ENCODE results near the gene FSIP2.

FSIP2 gene

DNA sequence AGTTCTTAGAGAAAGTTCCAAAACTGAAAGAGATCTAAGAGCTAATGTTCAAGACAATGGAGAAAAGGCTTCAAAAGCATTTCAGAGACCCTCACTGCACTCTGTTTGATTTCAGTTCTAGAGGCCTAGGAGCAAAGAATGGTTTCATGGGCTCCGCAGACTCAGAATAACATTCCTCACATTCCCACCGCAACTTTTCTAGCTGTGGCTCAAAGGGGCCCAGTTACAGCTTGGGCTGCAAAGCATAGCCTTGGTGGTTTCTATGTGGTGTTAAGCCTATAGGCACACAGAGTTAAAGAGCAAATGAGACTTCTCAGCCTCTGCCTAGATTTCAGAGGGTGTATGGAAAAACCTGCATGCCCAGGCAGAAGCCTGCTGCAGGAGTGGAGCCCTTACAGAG, 73.0 kb downstream of the FSIP2 start:
- Histone ChIP-seq H3K27ac (ENCODE audit: low read length) (no peak overlapping the region), H3K36me3 (ENCODE audit: control insufficient read depth in 1 of 2, insufficient read depth in 2 of 2, low read length in 2 of 2) (no peaks in the 10 kb centered on the region), H3K4me1 (ENCODE audit: control insufficient read depth in 1 of 2, insufficient read depth in 2 of 2, low read length in 2 of 2) (no peaks in the 10 kb centered on the region), H3K4me3 (ENCODE audit: low read depth in 1 of 2, low read length in 2 of 2) (no peak overlapping the region), H3K9me3 (ENCODE audit: control insufficient read depth in 1 of 2, low read length in 2 of 2) (no peaks in the 10 kb centered on the region), H3K27me3 (ENCODE audit: low read depth, low read length) (no peaks in the 10 kb centered on the region)

DNA sequence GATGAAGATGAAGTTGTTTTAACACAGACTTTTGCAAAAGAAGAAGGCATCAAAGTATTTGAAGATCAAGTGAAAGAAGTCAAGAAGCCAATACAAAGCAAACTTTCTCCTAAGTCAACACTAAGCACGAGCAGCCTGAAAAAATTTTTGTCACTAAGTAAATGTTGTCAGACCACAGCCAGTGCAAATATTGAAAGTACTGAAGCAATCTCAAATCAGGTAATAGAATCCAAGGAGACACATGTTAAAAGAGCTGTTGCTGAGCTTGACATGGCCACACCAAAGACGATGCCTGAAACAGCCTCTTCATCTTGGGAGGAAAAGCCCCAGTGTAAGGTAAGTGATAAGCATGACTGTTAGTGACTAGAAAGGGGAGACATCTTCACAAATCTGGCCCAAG, 75.1 kb downstream of the FSIP2 start:
- H3K4me1 ChIP-seq (ENCODE audit: control insufficient read depth in 1 of 2, insufficient read depth in 2 of 2, low read length in 2 of 2): no peaks in the 10 kb centered on the region
- no peak overlapping the region for H3K4me3 ChIP-seq (ENCODE audit: low read depth in 1 of 2, low read length in 2 of 2)
- H3K36me3 ChIP-seq (ENCODE audit: control insufficient read depth in 1 of 2, insufficient read depth in 2 of 2, low read length in 2 of 2): no peaks in the 10 kb centered on the region
- no peaks in the 10 kb centered on the region for H3K27me3 ChIP-seq (ENCODE audit: low read depth, low read length)
- peaks cover 0 to 5% of the 10 kb centered on the region in 2 donors for H3K9me3 ChIP-seq (ENCODE audit: control insufficient read depth in 1 of 2, low read length in 2 of 2)
- no peak overlapping the region for H3K27ac ChIP-seq (ENCODE audit: low read length)

DNA sequence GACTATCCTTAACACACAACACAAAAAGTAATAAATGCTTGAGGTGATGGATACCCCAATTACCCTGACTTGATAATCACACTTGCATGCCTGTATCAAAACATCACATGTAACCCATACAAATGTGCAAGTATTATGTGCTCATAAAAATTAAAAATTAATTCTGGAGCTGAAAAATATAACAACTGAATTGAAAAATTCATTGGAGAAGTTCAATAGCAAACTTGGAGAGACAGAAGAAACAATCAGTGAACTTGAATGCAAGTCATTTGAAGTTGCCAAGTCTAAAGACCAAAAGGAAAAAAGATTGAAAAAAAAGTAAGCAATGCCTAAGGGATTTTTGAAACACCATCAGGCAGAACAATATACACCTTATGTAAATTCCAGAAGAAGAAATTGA, 79.4 kb downstream of the FSIP2 start:
- Histone ChIP-seq H3K36me3 (ENCODE audit: control insufficient read depth in 1 of 2, insufficient read depth in 2 of 2, low read length in 2 of 2) (no peaks in the 10 kb centered on the region), H3K4me1 (ENCODE audit: control insufficient read depth in 1 of 2, insufficient read depth in 2 of 2, low read length in 2 of 2) (no peaks in the 10 kb centered on the region), H3K27ac (ENCODE audit: low read length) (no peak overlapping the region), H3K27me3 (ENCODE audit: low read depth, low read length) (no peaks in the 10 kb centered on the region), H3K9me3 (ENCODE audit: control insufficient read depth in 1 of 2, low read length in 2 of 2) (peaks cover 0 to 12% of the 10 kb centered on the region in 2 donors), H3K4me3 (ENCODE audit: low read depth in 1 of 2, low read length in 2 of 2) (no peak overlapping the region)

DNA sequence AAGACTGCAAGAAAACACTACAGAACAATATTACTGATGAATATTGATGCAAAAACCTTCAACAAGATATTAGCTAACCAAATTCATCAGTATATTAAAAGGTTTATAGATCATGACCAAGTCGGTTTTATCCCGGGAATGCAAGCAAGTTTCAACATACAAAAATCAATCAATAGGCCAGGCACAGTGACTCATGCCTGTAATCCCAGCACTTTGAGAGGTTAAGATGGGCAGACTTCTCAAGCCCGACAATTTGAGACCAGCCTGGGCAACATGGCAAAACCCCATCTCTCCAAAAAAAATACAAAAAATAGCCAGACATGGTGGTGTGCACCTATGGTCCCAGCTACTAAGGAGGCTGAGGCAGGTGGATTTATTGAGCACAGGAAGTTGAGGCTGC, 82.9 kb downstream of the FSIP2 start:
- H3K4me3 ChIP-seq (ENCODE audit: low read depth in 1 of 2, low read length in 2 of 2): no peak overlapping the region
- H3K4me1 ChIP-seq (ENCODE audit: control insufficient read depth in 1 of 2, insufficient read depth in 2 of 2, low read length in 2 of 2): no peaks in the 10 kb centered on the region
- no peak overlapping the region for H3K27ac ChIP-seq (ENCODE audit: low read length)
- no peaks in the 10 kb centered on the region for H3K36me3 ChIP-seq (ENCODE audit: control insufficient read depth in 1 of 2, insufficient read depth in 2 of 2, low read length in 2 of 2)
- H3K27me3 ChIP-seq (ENCODE audit: low read depth, low read length): no peaks in the 10 kb centered on the region
- H3K9me3 ChIP-seq (ENCODE audit: control insufficient read depth in 1 of 2, low read length in 2 of 2): peaks cover 0 to 12% of the 10 kb centered on the region in 2 donors

GRCh38 chr2:185823773-185824172, 85.2 kb downstream of the FSIP2 start:
- Histone ChIP-seq H3K27ac (ENCODE audit: low read length) (no peak overlapping the region), H3K27me3 (ENCODE audit: low read depth, low read length) (no peaks in the 10 kb centered on the region), H3K9me3 (ENCODE audit: control insufficient read depth in 1 of 2, low read length in 2 of 2) (peaks cover 0 to 7% of the 10 kb centered on the region in 2 donors)

DNA sequence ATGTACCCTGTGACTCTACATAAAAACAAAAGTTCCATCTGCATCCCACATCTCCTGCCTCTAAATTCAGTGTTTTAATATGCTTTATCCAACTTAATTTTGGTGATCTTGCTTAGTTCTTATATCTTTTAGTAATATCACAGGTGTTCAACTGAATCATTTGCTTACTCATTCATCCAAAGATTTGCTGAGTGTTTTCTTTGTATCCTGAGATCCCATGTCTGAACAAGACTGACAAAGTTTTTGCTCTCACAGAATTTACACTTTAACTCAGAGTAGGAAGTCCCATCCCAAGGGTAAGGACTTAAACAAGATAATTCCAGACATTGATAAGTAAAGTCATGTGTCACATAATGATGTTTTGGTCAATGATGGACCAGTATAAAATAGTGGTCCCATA, 87.0 kb downstream of the FSIP2 start:
- Histone ChIP-seq H3K4me1 (ENCODE audit: control insufficient read depth in 1 of 2, insufficient read depth in 2 of 2, low read length in 2 of 2) (no peaks in the 10 kb centered on the region), H3K9me3 (ENCODE audit: control insufficient read depth in 1 of 2, low read length in 2 of 2) (no peaks in the 10 kb centered on the region), H3K27me3 (ENCODE audit: low read depth, low read length) (no peaks in the 10 kb centered on the region), H3K27ac (ENCODE audit: low read length) (no peak overlapping the region), H3K4me3 (ENCODE audit: low read depth in 1 of 2, low read length in 2 of 2) (no peak overlapping the region), H3K36me3 (ENCODE audit: control insufficient read depth in 1 of 2, insufficient read depth in 2 of 2, low read length in 2 of 2) (no peaks in the 10 kb centered on the region)

More at GRCh38 chr2:185823773-185824172, 85.2 kb downstream of the FSIP2 start:
- Histone ChIP-seq H3K36me3 (ENCODE audit: control insufficient read depth in 1 of 2, insufficient read depth in 2 of 2, low read length in 2 of 2) (no peaks in the 10 kb centered on the region), H3K4me1 (ENCODE audit: control insufficient read depth in 1 of 2, insufficient read depth in 2 of 2, low read length in 2 of 2) (no peaks in the 10 kb centered on the region), H3K4me3 (ENCODE audit: low read depth in 1 of 2, low read length in 2 of 2) (no peak overlapping the region)

GRCh38 chr2:185828326-185828725, 89.7 kb downstream of the FSIP2 start:
- Histone ChIP-seq H3K4me1 (ENCODE audit: control insufficient read depth in 1 of 2, insufficient read depth in 2 of 2, low read length in 2 of 2) (no peaks in the 10 kb centered on the region), H3K27me3 (ENCODE audit: low read depth, low read length) (no peaks in the 10 kb centered on the region), H3K4me3 (ENCODE audit: low read depth in 1 of 2, low read length in 2 of 2) (no peak overlapping the region), H3K27ac (ENCODE audit: low read length) (no peak overlapping the region), H3K9me3 (ENCODE audit: control insufficient read depth in 1 of 2, low read length in 2 of 2) (no peaks in the 10 kb centered on the region), H3K36me3 (ENCODE audit: control insufficient read depth in 1 of 2, insufficient read depth in 2 of 2, low read length in 2 of 2) (no peaks in the 10 kb centered on the region)

DNA sequence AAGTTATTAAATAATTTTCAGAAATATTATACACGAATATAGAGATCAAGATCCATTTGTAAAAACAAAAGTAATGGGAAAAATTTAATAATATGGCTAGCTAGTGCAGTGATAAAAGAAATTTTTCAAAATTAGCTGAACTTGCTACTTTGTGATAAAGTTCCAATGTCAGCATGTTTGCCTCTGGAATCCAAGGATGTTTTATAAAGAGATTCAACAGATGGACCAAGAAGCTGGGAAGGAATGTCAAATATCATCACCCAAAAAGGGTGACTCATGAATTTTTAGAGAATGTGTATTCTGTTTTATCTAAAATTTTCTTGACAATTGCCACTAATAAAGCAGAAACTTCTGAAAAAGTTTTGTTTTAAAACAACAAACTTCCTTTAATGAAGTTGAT, 95.3 kb downstream of the FSIP2 start:
- Histone ChIP-seq H3K27ac (ENCODE audit: low read length) (no peak overlapping the region), H3K4me3 (ENCODE audit: low read depth in 1 of 2, low read length in 2 of 2) (no peak overlapping the region), H3K27me3 (ENCODE audit: low read depth, low read length) (no peaks in the 10 kb centered on the region), H3K9me3 (ENCODE audit: control insufficient read depth in 1 of 2, low read length in 2 of 2) (peaks cover 0 to 6% of the 10 kb centered on the region in 2 donors), H3K36me3 (ENCODE audit: control insufficient read depth in 1 of 2, insufficient read depth in 2 of 2, low read length in 2 of 2) (no peaks in the 10 kb centered on the region), H3K4me1 (ENCODE audit: control insufficient read depth in 1 of 2, insufficient read depth in 2 of 2, low read length in 2 of 2) (no peaks in the 10 kb centered on the region)

GRCh38 chr2:185835974-185836373, 97.4 kb downstream of the FSIP2 start:
- H3K4me1 ChIP-seq (ENCODE audit: control insufficient read depth in 1 of 2, insufficient read depth in 2 of 2, low read length in 2 of 2): no peaks in the 10 kb centered on the region
- no peak overlapping the region for H3K4me3 ChIP-seq (ENCODE audit: low read depth in 1 of 2, low read length in 2 of 2)
- peaks cover 0 to 12% of the 10 kb centered on the region in 2 donors for H3K9me3 ChIP-seq (ENCODE audit: control insufficient read depth in 1 of 2, low read length in 2 of 2)
- no peaks in the 10 kb centered on the region for H3K36me3 ChIP-seq (ENCODE audit: control insufficient read depth in 1 of 2, insufficient read depth in 2 of 2, low read length in 2 of 2)
- H3K27me3 ChIP-seq (ENCODE audit: low read depth, low read length): no peaks in the 10 kb centered on the region
- no peak overlapping the region for H3K27ac ChIP-seq (ENCODE audit: low read length)

DNA sequence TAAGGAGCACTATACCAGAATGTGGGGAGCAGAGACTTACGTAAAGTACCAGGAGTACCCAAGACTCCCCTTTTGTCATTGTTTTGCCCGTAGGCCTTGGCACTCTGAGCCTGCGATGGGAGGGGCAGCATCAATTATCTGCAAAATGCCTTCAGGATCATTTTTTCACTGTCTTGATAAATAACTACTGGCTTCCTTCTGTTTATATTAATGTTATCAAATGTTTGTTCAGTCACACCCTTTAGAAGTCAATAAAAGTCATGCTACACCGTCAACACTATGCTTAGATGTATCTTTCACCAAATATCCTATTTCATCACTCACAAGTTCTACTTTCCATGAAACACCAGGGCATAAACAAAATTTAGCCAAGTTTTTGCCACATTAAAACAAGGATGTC, 116.3 kb downstream of the FSIP2 start:
- Histone ChIP-seq H3K27me3 (ENCODE audit: low read depth, low read length) (no peaks in the 10 kb centered on the region), H3K9me3 (ENCODE audit: control insufficient read depth in 1 of 2, low read length in 2 of 2) (peaks cover 0 to 16% of the 10 kb centered on the region in 2 donors), H3K4me3 (ENCODE audit: low read depth in 1 of 2, low read length in 2 of 2) (no peak overlapping the region), H3K4me1 (ENCODE audit: control insufficient read depth in 1 of 2, insufficient read depth in 2 of 2, low read length in 2 of 2) (no peaks in the 10 kb centered on the region), H3K36me3 (ENCODE audit: control insufficient read depth in 1 of 2, insufficient read depth in 2 of 2, low read length in 2 of 2) (no peaks in the 10 kb centered on the region), H3K27ac (ENCODE audit: low read length) (no peak overlapping the region)

GRCh38 chr2:185857691-185858090, 119.1 kb downstream of the FSIP2 start:
- Histone ChIP-seq H3K27ac (ENCODE audit: low read length) (no peak overlapping the region), H3K36me3 (ENCODE audit: control insufficient read depth in 1 of 2, insufficient read depth in 2 of 2, low read length in 2 of 2) (no peaks in the 10 kb centered on the region), H3K4me3 (ENCODE audit: low read depth in 1 of 2, low read length in 2 of 2) (no peak overlapping the region), H3K27me3 (ENCODE audit: low read depth, low read length) (no peaks in the 10 kb centered on the region), H3K4me1 (ENCODE audit: control insufficient read depth in 1 of 2, insufficient read depth in 2 of 2, low read length in 2 of 2) (no peaks in the 10 kb centered on the region), H3K9me3 (ENCODE audit: control insufficient read depth in 1 of 2, low read length in 2 of 2) (peaks cover 0 to 17% of the 10 kb centered on the region in 2 donors)

GRCh38 chr2:185859506-185859905, 120.9 kb downstream of the FSIP2 start:
- no peak overlapping the region for H3K4me3 ChIP-seq (ENCODE audit: low read depth in 1 of 2, low read length in 2 of 2)
- H3K4me1 ChIP-seq (ENCODE audit: control insufficient read depth in 1 of 2, insufficient read depth in 2 of 2, low read length in 2 of 2): no peaks in the 10 kb centered on the region
- peaks cover 0 to 15% of the 10 kb centered on the region in 2 donors for H3K9me3 ChIP-seq (ENCODE audit: control insufficient read depth in 1 of 2, low read length in 2 of 2)
- H3K27me3 ChIP-seq (ENCODE audit: low read depth, low read length): no peaks in the 10 kb centered on the region
- no peaks in the 10 kb centered on the region for H3K36me3 ChIP-seq (ENCODE audit: control insufficient read depth in 1 of 2, insufficient read depth in 2 of 2, low read length in 2 of 2)
- H3K27ac ChIP-seq (ENCODE audit: low read length): no peak overlapping the region

Data from muscle layer of duodenum (tissue), 2 donors.